OCI-LY1 (cell line): ENCODE results near the gene AMPD1.

Experiments used
- H2AFZ ChIP-seq: fragments of 200-600 bp; sonication (generic), shearing (Covaris generic); 2 replicates; pipeline ENCODE4 v1.6.0; 2014; ENCODE audit warnings: antibody characterized with exemption, mild to moderate bottlenecking, low read length
- H3F3A ChIP-seq: fragments of 200-600 bp; sonication (generic), shearing (Covaris generic); 2 replicates; pipeline ENCODE4 v1.6.0; 2014; ENCODE audit warnings: mild to moderate bottlenecking, antibody characterized with exemption, low read length, moderate library complexity; ENCODE audit not compliant: insufficient read depth
- H3K27ac ChIP-seq: fragments of 200-600 bp; sonication (generic); 2 replicates; pipeline ENCODE4 v1.5.1; 2014; ENCODE audit warnings: low read length, mixed run types, mild to moderate bottlenecking, low read depth; ENCODE audit not compliant: poor library complexity, severe bottlenecking
- H3K27me3 ChIP-seq: fragments of 200-600 bp; sonication (generic); 2 replicates; pipeline ENCODE4 v1.6.0; 2014; ENCODE audit warnings: antibody characterized with exemption, mild to moderate bottlenecking, low read length, moderate library complexity; ENCODE audit not compliant: insufficient read depth
- H3K36me3 ChIP-seq: fragments of 200-600 bp; sonication (generic); 2 replicates; pipeline ENCODE4 v1.6.1; 2014; ENCODE audit warnings: mild to moderate bottlenecking, antibody characterized with exemption, low read length, moderate library complexity, mixed read lengths; ENCODE audit not compliant: insufficient read depth
- H3K4me1 ChIP-seq: fragments of 200-600 bp; sonication (generic); 2 replicates; pipeline ENCODE4 v1.5.1; 2014; ENCODE audit warnings: mild to moderate bottlenecking, low read length, moderate library complexity; ENCODE audit not compliant: insufficient read depth, severe bottlenecking
- H3K4me2 ChIP-seq: fragments of 200-600 bp; sonication (generic), shearing (Covaris generic); 2 replicates; pipeline ENCODE4 v1.6.1; 2014; ENCODE audit warnings: low read length
- H3K4me3 ChIP-seq: fragments of 200-600 bp; sonication (generic); 2 replicates; pipeline ENCODE4 v1.5.1; 2014; ENCODE audit warnings: low read length, low read depth, mild to moderate bottlenecking, mixed read lengths; ENCODE audit not compliant: poor library complexity, severe bottlenecking
- H3K79me2 ChIP-seq: fragments of 200-600 bp; shearing (Covaris generic); 2 replicates; pipeline ENCODE4 v1.6.1; 2016; ENCODE audit warnings: mixed run types, low read length, mixed read lengths; ENCODE audit not compliant: insufficient read depth
- H3K9ac ChIP-seq: fragments of 200-600 bp; sonication (generic), shearing (Covaris generic); 2 replicates; pipeline ENCODE4 v1.6.1; 2014; ENCODE audit warnings: mild to moderate bottlenecking, low read length, mixed read lengths
- H3K9me2 ChIP-seq: fragments of 200-600 bp; sonication (generic), shearing (Covaris generic); 2 replicates; pipeline ENCODE4 v1.6.1; 2014; ENCODE audit warnings: low read depth, mild to moderate bottlenecking, low read length, mixed read lengths
- H3K9me3 ChIP-seq: fragments of 200-600 bp; shearing (Covaris generic); 2 replicates; pipeline ENCODE4 v1.6.1; 2014; ENCODE audit warnings: low read length, mixed read lengths
- H4K20me1 ChIP-seq: fragments of 200-600 bp; sonication (generic), shearing (Covaris generic); 2 replicates; pipeline ENCODE4 v1.6.0; 2016; ENCODE audit warnings: mild to moderate bottlenecking, low read length; ENCODE audit not compliant: insufficient read depth
- CTCF ChIP-seq: fragments of 200-600 bp; sonication (generic), shearing (Covaris generic); IDR thresholded peaks from 2 replicates; pipeline ENCODE4 v1.5.1; 2017; ENCODE audit warnings: mild to moderate bottlenecking, antibody characterized with exemption, low read length, moderate library complexity, mixed read lengths
- EZH2 ChIP-seq: fragments of 200-600 bp; sonication (generic), shearing (Covaris generic); IDR thresholded peaks from 2 replicates; pipeline ENCODE4 v1.8.0; 2017; ENCODE audit warnings: borderline replicate concordance, mixed run types, mild to moderate bottlenecking, antibody characterized with exemption, low read length, moderate library complexity, mixed read lengths

AMPD1 gene

GRCh38 chr1:114638910-114639309 lies 56.4 kb downstream of the AMPD1 start:
- H4K20me1 ChIP-seq: no peaks in the 10 kb centered on the region
- H3K4me3 ChIP-seq: no peak overlapping the region
- no peaks in the 10 kb centered on the region for H3K9me3 ChIP-seq
- no peak overlapping the region for H3K9ac ChIP-seq
- H2AFZ ChIP-seq: no peak overlapping the region
- no peaks in the 10 kb centered on the region for H3K79me2 ChIP-seq
- H3K4me2 ChIP-seq: no peak overlapping the region
- H3K27ac ChIP-seq: no peak overlapping the region
- no peaks in the 10 kb centered on the region for H3K27me3 ChIP-seq
- no peaks in the 10 kb centered on the region for H3K4me1 ChIP-seq
- H3F3A ChIP-seq: no peaks in the 10 kb centered on the region
- TF ChIP-seq CTCF (no peak), EZH2 (no peak)
- H3K36me3 ChIP-seq: no peaks in the 10 kb centered on the region
- H3K9me2 ChIP-seq: no peaks in the 10 kb centered on the region

GRCh38 chr1:114632427-114632826 lies 62.9 kb downstream of the AMPD1 start:
- no peak for TF ChIP-seq EZH2
- TF ChIP-seq CTCF: no peak
- no peaks in the 10 kb centered on the region for H3K79me2 ChIP-seq
- H3K4me3 ChIP-seq: no peak overlapping the region
- no peak overlapping the region for H3K27ac ChIP-seq
- H3K4me2 ChIP-seq: no peak overlapping the region
- no peaks in the 10 kb centered on the region for H4K20me1 ChIP-seq
- H2AFZ ChIP-seq: no peak overlapping the region
- H3K9me2 ChIP-seq: no peaks in the 10 kb centered on the region
- no peaks in the 10 kb centered on the region for H3K27me3 ChIP-seq
- no peak overlapping the region for H3K9ac ChIP-seq
- no peaks in the 10 kb centered on the region for H3K4me1 ChIP-seq
- no peaks in the 10 kb centered on the region for H3F3A ChIP-seq
- no peaks in the 10 kb centered on the region for H3K9me3 ChIP-seq
- no peaks in the 10 kb centered on the region for H3K36me3 ChIP-seq

DNA sequence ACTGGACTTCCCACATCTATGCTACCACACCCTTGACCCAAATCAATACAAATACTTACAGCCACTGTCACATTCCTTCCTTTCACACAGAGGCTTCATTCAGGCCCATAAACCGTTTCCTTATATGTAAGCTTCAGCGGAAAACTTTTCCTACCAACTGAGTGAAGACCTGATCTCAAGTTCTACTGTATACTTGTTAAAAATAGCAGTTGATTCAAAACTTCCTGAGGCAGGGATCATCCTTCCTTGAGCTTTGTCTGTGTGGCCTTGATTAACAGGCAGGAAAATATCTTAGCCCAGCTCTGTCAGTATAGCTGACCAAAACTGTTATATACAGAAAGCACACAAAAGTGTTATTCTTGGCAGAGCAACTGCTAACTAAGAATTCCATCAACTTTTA lies 68.2 kb downstream of the AMPD1 start:
- no peak overlapping the region for H2AFZ ChIP-seq
- H3K79me2 ChIP-seq: no peaks in the 10 kb centered on the region
- no peaks in the 10 kb centered on the region for H3K9me2 ChIP-seq
- no peak overlapping the region for H3K4me3 ChIP-seq
- H3K27me3 ChIP-seq: no peaks in the 10 kb centered on the region
- no peak overlapping the region for H3K27ac ChIP-seq
- no peak overlapping the region for H3K4me2 ChIP-seq
- no peaks in the 10 kb centered on the region for H3K4me1 ChIP-seq
- no peaks in the 10 kb centered on the region for H4K20me1 ChIP-seq
- no peaks in the 10 kb centered on the region for H3F3A ChIP-seq
- no peak for TF ChIP-seq EZH2
- H3K9me3 ChIP-seq: no peaks in the 10 kb centered on the region
- H3K36me3 ChIP-seq: no peaks in the 10 kb centered on the region
- H3K9ac ChIP-seq: no peak overlapping the region

- no peak for TF ChIP-seq EZH2
- no peak for TF ChIP-seq CTCF
- Histone ChIP-seq H3K79me2 (no peaks in the 10 kb centered on the region), H3K4me3 (no peak overlapping the region), H3K36me3 (no peaks in the 10 kb centered on the region), H3K9me2 (no peaks in the 10 kb centered on the region), H3K4me2 (no peak overlapping the region), H3K9me3 (no peaks in the 10 kb centered on the region), H3K27me3 (no peaks in the 10 kb centered on the region), H3F3A (no peaks in the 10 kb centered on the region), H2AFZ (no peak overlapping the region), H3K4me1 (no peaks in the 10 kb centered on the region), H3K27ac (no peak overlapping the region), H4K20me1 (no peaks in the 10 kb centered on the region), H3K9ac (no peak overlapping the region)
Measured at GRCh38 chr1:114623364-114623763, 72.0 kb downstream of the AMPD1 start.
